ENCODE results near the gene GLB1L2. TPM values are rescaled to one million over a fixed set of nuclear protein-coding genes. Genes with fewer than 3 reads are reported as not detected.

GLB1L2 gene
- total and polyA plus RNA-seq, 2 of the 4 experiments (the other 2 are of a cell fraction) = under 0.01 to 0.26 TPM

- no peak for TF ChIP-seq SMC3 (IDR thresholded peaks at IDR 0.05; ENCODE audit: low read depth, low read length)
Measured at GRCh38 chr11:134293119-134294113, 38.4 kb upstream of the GLB1L2 start (continued).

GRCh38 chr11:134294664-134295063, 37.1 kb upstream of the GLB1L2 start:
- H3K36me3 ChIP-seq (ENCODE audit: control insufficient read depth, insufficient read depth, low read length) = no peaks in the 10 kb centered on the region
- CTCF ChIA-PET = no interaction called here
- no peak overlapping the region for H2BK5ac ChIP-seq (ENCODE audit: low read depth, low read length, poor library complexity, severe bottlenecking)
- no peak overlapping the region for H3K14ac ChIP-seq (replicated peaks; ENCODE audit: low read depth, low read length)
- no peak overlapping the region for H3K56ac ChIP-seq (ENCODE audit: extremely low read depth, insufficient read depth, low read length)
- DNase-seq (no peak), ATAC-seq (ENCODE audit: low read depth) (no peak)
- H2AK9ac ChIP-seq (replicated peaks; ENCODE audit: low read depth, low read length, poor library complexity) = no peak overlapping the region
- dilution Hi-C loops (cut with HindIII; ENCODE audit: low sequenced_read_pairs, unreplicated experiment) = no loop called here
- H2BK20ac ChIP-seq (ENCODE audit: low read depth, low read length) = no peak overlapping the region
- no peaks in the 10 kb centered on the region for H3K9me3 ChIP-seq (ENCODE audit: control insufficient read depth, insufficient read depth, low read length)
- no peak overlapping the region for H2AK5ac ChIP-seq (ENCODE audit: low read depth, low read length)
- H3K9ac ChIP-seq (ENCODE audit: low read depth, low read length) = no peak overlapping the region
- no TSS peak for BruUV-seq (replicated peaks)
- no peak overlapping the region for H3K4me3 ChIP-seq (ENCODE audit: insufficient read depth, low read depth, low read length)
- no peaks in the 10 kb centered on the region for H3K9me1 ChIP-seq (ENCODE audit: insufficient read depth, low read length)
- no peak overlapping the region for H4K91ac ChIP-seq (ENCODE audit: insufficient read depth, low read depth, low read length)
- no peak overlapping the region for H4K5ac ChIP-seq (ENCODE audit: low read depth, low read length)
- H2BK120ac ChIP-seq (ENCODE audit: low read depth, low read length) = no peak overlapping the region
- H4K20me1 ChIP-seq (ENCODE audit: insufficient read depth, low read length) = no peaks in the 10 kb centered on the region
- TF ChIP-seq RCOR1 (IDR thresholded peaks at IDR 0.05; ENCODE audit: insufficient replicate concordance, low read length) (no peak), RAD21 (IDR thresholded peaks at IDR 0.05; ENCODE audit: low read length) (no peak), POLR2A (IDR thresholded peaks at IDR 0.05; ENCODE audit: low read depth, low read length) (no peak), USF2 (IDR thresholded peaks at IDR 0.05; ENCODE audit: low read depth, low read length) (no peak), CEBPB (IDR thresholded peaks at IDR 0.05; ENCODE audit: low read depth, low read length) (no peak), MAZ (IDR thresholded peaks at IDR 0.05; ENCODE audit: borderline replicate concordance, low read depth, low read length) (no peak), NFE2L2 (IDR thresholded peaks at IDR 0.05; ENCODE audit: low read depth, low read length) (no peak), MXI1 (IDR thresholded peaks at IDR 0.05; ENCODE audit: borderline replicate concordance, low read depth, low read length) (no peak), FOS (IDR thresholded peaks at IDR 0.05; ENCODE audit: low read depth, low read length) (no peak), BHLHE40 (IDR thresholded peaks at IDR 0.05; ENCODE audit: low read depth, low read length) (no peak)
- TF ChIP-seq, protein P1, sequence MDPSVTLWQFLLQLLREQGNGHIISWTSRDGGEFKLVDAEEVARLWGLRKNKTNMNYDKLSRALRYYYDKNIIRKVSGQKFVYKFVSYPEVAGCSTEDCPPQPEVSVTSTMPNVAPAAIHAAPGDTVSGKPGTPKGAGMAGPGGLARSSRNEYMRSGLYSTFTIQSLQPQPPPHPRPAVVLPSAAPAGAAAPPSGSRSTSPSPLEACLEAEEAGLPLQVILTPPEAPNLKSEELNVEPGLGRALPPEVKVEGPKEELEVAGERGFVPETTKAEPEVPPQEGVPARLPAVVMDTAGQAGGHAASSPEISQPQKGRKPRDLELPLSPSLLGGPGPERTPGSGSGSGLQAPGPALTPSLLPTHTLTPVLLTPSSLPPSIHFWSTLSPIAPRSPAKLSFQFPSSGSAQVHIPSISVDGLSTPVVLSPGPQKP (IDR thresholded peaks at IDR 0.05; ENCODE audit: borderline replicate concordance, low read depth, low read length) = no peak
- no peak overlapping the region for H4K8ac ChIP-seq (ENCODE audit: low read depth in 2 of 2, low read length in 2 of 2)
- no peak overlapping the region for H3K4ac ChIP-seq (ENCODE audit: low read depth, low read length)
- no peak overlapping the region for H2AFZ ChIP-seq (replicated peaks; ENCODE audit: low read length, poor library complexity)
- no peak overlapping the region for H3K4me2 ChIP-seq (ENCODE audit: low read depth, low read length)
- in situ Hi-C loops (cut with MboI; ENCODE audit: low sequenced_read_pairs) = no loop called here
- H3K79me1 ChIP-seq (ENCODE audit: low read depth in 1 of 2, low read length in 2 of 2) = no peaks in the 10 kb centered on the region
- no peaks in the 10 kb centered on the region for H3K27me3 ChIP-seq (ENCODE audit: control insufficient read depth, insufficient read depth, low read length)
- intact Hi-C loops (cut with micrococcal nuclease) = no loop called here
- H3K23ac ChIP-seq (ENCODE audit: low read depth, low read length) = no peak overlapping the region
- H3K18ac ChIP-seq (ENCODE audit: low read depth, low read length) = no peak overlapping the region
- no peaks in the 10 kb centered on the region for H3K4me1 ChIP-seq (ENCODE audit: control insufficient read depth, insufficient read depth, low read length)
- H2BK15ac ChIP-seq (ENCODE audit: low read depth, low read length) = no peak overlapping the region
- no peak overlapping the region for H3K27ac ChIP-seq (ENCODE audit: insufficient read depth, low read length)
- POLR2A ChIA-PET (ENCODE audit: unreplicated experiment) = no interaction called here
- 64% methylated on average over 4 of the region's 9 CpGs; no CpG with 5 or more reads in 1 of the 2 experiments for WGBS, 2 experiments (ENCODE audit: extremely low coverage in 2 of 2, insufficient read length in 1 of 2)
